Activated T-cell treated with anti-CD3 and anti-CD28 coated beads, Interleukin-2, amount 50 U/mL, for 1 hour (primary cell): ENCODE measurements around the gene CPLX3.

Experiments
- DNase-seq: peaks from one replicate; pipeline ENCODE4 v3.0.0-alpha.2; 2020

Gene CPLX3

GRCh38 chr15:74807282-74807681, 19.1 kb upstream of the CPLX3 start:
- DNase-seq, result no peak

- DNase-seq, result no peak
Observed at GRCh38 chr15:74808078-74808839, 18.2 kb upstream of the CPLX3 start.

- no peak for DNase-seq
Observed at GRCh38 chr15:74808840-74809229, 17.6 kb upstream of the CPLX3 start.

GRCh38 chr15:74809242-74809641, 17.2 kb upstream of the CPLX3 start:
- no peak for DNase-seq

GRCh38 chr15:74809956-74810355, 16.5 kb upstream of the CPLX3 start:
- DNase-seq, result no peak

GRCh38 chr15:74812533-74812932, 13.9 kb upstream of the CPLX3 start, which contains the start of gene LMAN1L:
LMAN1L (plus strand) TSS chr15:74812835; CDS start chr15:74812855, 20 bp downstream.
- DNase-seq, result no peak

- no peak for DNase-seq
Observed at GRCh38 chr15:74815121-74815934, 11.1 kb upstream of the CPLX3 start.

GRCh38 chr15:74815961-74816360, 10.5 kb upstream of the CPLX3 start:
- no peak for DNase-seq

GRCh38 chr15:74816624-74817369, 9.6 kb upstream of the CPLX3 start:
- DNase-seq, result no peak

GRCh38 chr15:74817370-74817737, 9.1 kb upstream of the CPLX3 start:
- no peak for DNase-seq

- DNase-seq, result no peak
Observed at GRCh38 chr15:74820056-74820455, 6.4 kb upstream of the CPLX3 start.

- no peak for DNase-seq
Observed at GRCh38 chr15:74821091-74821789, 5.2 kb upstream of the CPLX3 start.

- DNase-seq, result no peak
Observed at GRCh38 chr15:74821790-74822158, 4.7 kb upstream of the CPLX3 start.

GRCh38 chr15:74822233-74822632, 4.2 kb upstream of the CPLX3 start:
- DNase-seq, result no peak

GRCh38 chr15:74823324-74823723, 3.1 kb upstream of the CPLX3 start:
- DNase-seq, result no peak

- no peak for DNase-seq
Observed at GRCh38 chr15:74824976-74825375, 1.5 kb upstream of the CPLX3 start.

GRCh38 chr15:74825866-74826265, 561 bp upstream of the CPLX3 start:
- no peak for DNase-seq

- no peak for DNase-seq
Observed at GRCh38 chr15:74826921-74827320, 494 bp downstream of the CPLX3 start.

GRCh38 chr15:74827614-74828013, 1.2 kb downstream of the CPLX3 start:
- no peak for DNase-seq

- DNase-seq, result no peak
Observed at GRCh38 chr15:74828835-74829234, 2.4 kb downstream of the CPLX3 start.

- no peak for DNase-seq
Observed at GRCh38 chr15:74829486-74829885, 3.1 kb downstream of the CPLX3 start.

- no peak for DNase-seq
Observed at GRCh38 chr15:74829991-74830390, 3.6 kb downstream of the CPLX3 start.

- DNase-seq, result no peak
Observed at GRCh38 chr15:74830868-74831267, 4.4 kb downstream of the CPLX3 start.
